HepG2 (cell line): ENCODE measurements around the gene KANSL1. TPM values are rescaled to one million over a fixed set of nuclear protein-coding genes. Genes with fewer than 3 reads are reported as not detected.

Experiments
- CTCF ChIP-seq: sonication (generic); formaldehyde crosslinking; IDR thresholded peaks from 2 replicates; pipeline ENCODE4 v1.5.0; 2020; ENCODE audit warnings: mild to moderate bottlenecking, missing genetic modification reagents, moderate library complexity
- ELF3 ChIP-seq: IDR thresholded peaks from 2 replicates; pipeline ENCODE4 v1.6.1; 2016; ENCODE audit warnings: missing genetic modification reagents, missing compliant biosample characterization
- HES4 ChIP-seq: sonication (generic); formaldehyde crosslinking; IDR thresholded peaks from 2 replicates; pipeline ENCODE4 v1.9.0; 2021; ENCODE audit warnings: mild to moderate bottlenecking, missing genetic modification reagents, borderline replicate concordance
- HNRNPK ChIP-seq: fragments of 200-400 bp; formaldehyde crosslinking; IDR thresholded peaks from 2 replicates; pipeline ENCODE4 v1.6.1; 2018; ENCODE audit warnings: low read length, low read depth, moderate library complexity, mild to moderate bottlenecking; ENCODE audit not compliant: poor library complexity, severe bottlenecking
- ISX ChIP-seq: sonication (generic); formaldehyde crosslinking; conservative IDR thresholded peaks from 2 replicates; pipeline ENCODE4 v1.5.0; 2020; ENCODE audit warnings: missing genetic modification reagents
- KDM1A ChIP-seq: IDR thresholded peaks from 2 replicates; pipeline ENCODE4 v1.6.1; 2016; ENCODE audit warnings: missing compliant biosample characterization
- SALL2 ChIP-seq: sonication (generic); formaldehyde crosslinking; IDR thresholded peaks from 2 replicates; pipeline ENCODE4 v1.8.1; 2023; ENCODE audit warnings: mild to moderate bottlenecking, missing genetic modification reagents, inconsistent platforms
- STAT5B ChIP-seq: sonication (generic); formaldehyde crosslinking; IDR thresholded peaks from 2 replicates; pipeline ENCODE4 v1.4.0; 2020; ENCODE audit warnings: missing genetic modification reagents
- THRA ChIP-seq: sonication (generic); formaldehyde crosslinking; IDR thresholded peaks from 2 replicates; pipeline ENCODE4 v1.4.0; 2020; ENCODE audit warnings: missing genetic modification reagents, borderline replicate concordance
- U2AF1 ChIP-seq: fragments of 200-400 bp; formaldehyde crosslinking; optimal IDR thresholded peaks from 2 replicates; pipeline ENCODE3; 2017; ENCODE audit warnings: mild to moderate bottlenecking, low read depth, low read length
- ZBTB46 ChIP-seq: sonication (generic); formaldehyde crosslinking; IDR thresholded peaks from 2 replicates; pipeline ENCODE4 v1.4.0; 2020; ENCODE audit warnings: mild to moderate bottlenecking, missing genetic modification reagents, borderline replicate concordance
- ZMYM4 ChIP-seq: sonication (generic); formaldehyde crosslinking; IDR thresholded peaks from 2 replicates; pipeline ENCODE4 v1.8.1; 2023; ENCODE audit warnings: mild to moderate bottlenecking, missing genetic modification reagents
- ZNF18 ChIP-seq: sonication (generic); formaldehyde crosslinking; IDR thresholded peaks from 2 replicates; pipeline ENCODE4 v1.8.0; 2022; ENCODE audit warnings: mild to moderate bottlenecking, missing genetic modification reagents; ENCODE audit not compliant: insufficient replicate concordance
- ZNF20 ChIP-seq: sonication (generic); formaldehyde crosslinking; IDR thresholded peaks from 2 replicates; pipeline ENCODE4 v1.4.0; 2020; ENCODE audit warnings: mild to moderate bottlenecking, moderate library complexity, missing genetic modification reagents
- ZNF281 ChIP-seq: sonication (generic); formaldehyde crosslinking; IDR thresholded peaks from 2 replicates; pipeline ENCODE4 v1.4.0; 2020; ENCODE audit warnings: missing genetic modification reagents, borderline replicate concordance
- ZNF512 ChIP-seq: sonication (generic); formaldehyde crosslinking; IDR thresholded peaks from 2 replicates; pipeline ENCODE4 v1.4.0; 2020; ENCODE audit warnings: mild to moderate bottlenecking, missing genetic modification reagents
- ZNF552 ChIP-seq: sonication (generic); formaldehyde crosslinking; IDR thresholded peaks from 2 replicates; pipeline ENCODE4 v1.9.0; 2022; ENCODE audit warnings: missing genetic modification reagents, mild to moderate bottlenecking, borderline replicate concordance
- ZNF562 ChIP-seq: sonication (generic); formaldehyde crosslinking; IDR thresholded peaks from 2 replicates; pipeline ENCODE4 v1.8.0; 2022; ENCODE audit warnings: missing genetic modification reagents, borderline replicate concordance
- polyA plus RNA-seq, 8 experiments: library from polyadenylated mRNA; depleted of rRNA in 3 of 8; stranded (reverse) in 7 of 8; unstranded in 1 of 8; fragments of >200 nt; fragmentation: Illumina TruSeq in 4 of 8; extraction: Trizol in 4 of 8; gene quantifications; 2 replicates each; pipeline versions ENCODE4 v1.2.1 to v1.2.3, GENCODE V29; 2011 to 2016; ENCODE audit warnings: low read depth in 4 of 8, missing spikeins in 1 of 8, mixed read lengths in 1 of 8; ENCODE audit not compliant: insufficient read depth in 1 of 8
- total RNA-seq, 5 experiments: library from RNA; depleted of rRNA; stranded (reverse); fragments of >200 nt; fragmentation: Illumina TruSeq; extraction: Trizol; gene quantifications; 2 replicates each; pipeline ENCODE4 v1.2.3, GENCODE V29; 2016; ENCODE audit warnings: low read depth in 1 of 5

Gene KANSL1
- total and polyA plus RNA-seq, 2 of the 13 experiments (the other 11 are each of a cell fraction or from before 2014, with no cell fraction given): 24.0 to 59.6 TPM

- TF ChIP-seq ZNF281 (peak; percentile 64; the same call in 1 of the 2 replicates), KDM1A (CRISPR knock-in tag) (no peak), ZNF20 (no peak), ZMYM4 (CRISPR knock-in tag) (no peak), ZBTB46 (CRISPR knock-in tag) (no peak), ELF3 (CRISPR knock-in tag) (no peak), CTCF (peak; percentile 66), ZNF18 (peak; percentile 2), THRA (CRISPR knock-in tag) (no peak), ISX (CRISPR knock-in tag) (no peak), HNRNPK (peak; percentile 76), HES4 (CRISPR knock-in tag) (no peak), ZNF552 (no peak), SALL2 (CRISPR knock-in tag) (no peak), ZNF512 (CRISPR knock-in tag) (no peak), U2AF1 (no peak), STAT5B (CRISPR knock-in tag) (no peak), ZNF562 (CRISPR knock-in tag) (no peak)
Measured at GRCh38 chr17:46193151-46193625, at the start of gene KANSL1 (continued).
